MM.1S (cell line): ENCODE data around the gene GATAD2B.

Experiments
- DNase-seq: peaks from one replicate; pipeline ENCODE4 v3.0.0-alpha.2; 2015
- H2AFZ ChIP-seq: fragments of 300-600 bp; sonication (generic); 2 replicates; pipeline ENCODE4 v1.6.0; 2016; ENCODE audit warnings: antibody characterized with exemption, low read length
- H3F3A ChIP-seq: fragments of 300-600 bp; sonication (generic); 2 replicates; pipeline ENCODE4 v1.6.1; 2016; ENCODE audit warnings: mild to moderate bottlenecking, antibody characterized with exemption, low read length, moderate library complexity, mixed read lengths; ENCODE audit not compliant: insufficient read depth
- H3K27ac ChIP-seq: fragments of 300-600 bp; sonication (generic); 2 replicates; pipeline ENCODE4 v1.5.1; 2016; ENCODE audit warnings: mild to moderate bottlenecking, low read length
- H3K27me3 ChIP-seq: fragments of 300-600 bp; sonication (generic); replicated peaks from 2 replicates; pipeline ENCODE4 v1.6.0; 2016; ENCODE audit warnings: low read length; ENCODE audit not compliant: insufficient read depth
- H3K36me3 ChIP-seq: fragments of 300-600 bp; sonication (generic); replicated peaks from 2 replicates; pipeline ENCODE4 v1.6.1; 2016; ENCODE audit warnings: mild to moderate bottlenecking, low read length, mixed read lengths; ENCODE audit not compliant: insufficient read depth
- H3K4me1 ChIP-seq: fragments of 300-600 bp; sonication (generic); 2 replicates; pipeline ENCODE4 v1.6.1; 2016; ENCODE audit warnings: low read length, mixed read lengths
- H3K4me2 ChIP-seq: fragments of 300-600 bp; sonication (generic); 2 replicates; pipeline ENCODE4 v1.6.0; 2016; ENCODE audit warnings: low read depth, low read length
- H3K4me3 ChIP-seq: fragments of 300-600 bp; sonication (generic); 2 replicates; pipeline ENCODE4 v1.5.1; 2016; ENCODE audit warnings: low read length, mixed read lengths
- H3K79me2 ChIP-seq: fragments of 300-600 bp; sonication (generic); 2 replicates; pipeline ENCODE4 v1.6.1; 2016; ENCODE audit warnings: mixed run types, low read length, mixed read lengths
- H3K9ac ChIP-seq: fragments of 300-600 bp; sonication (generic); 2 replicates; pipeline ENCODE4 v1.6.1; 2016; ENCODE audit warnings: low read length, mixed read lengths
- H3K9me2 ChIP-seq: fragments of 300-600 bp; sonication (generic); replicated peaks from 2 replicates; pipeline ENCODE4 v1.6.1; 2016; ENCODE audit warnings: mild to moderate bottlenecking, low read length, mixed read lengths; ENCODE audit not compliant: insufficient read depth
- H3K9me3 ChIP-seq: fragments of 300-600 bp; sonication (generic); replicated peaks from 2 replicates; pipeline ENCODE4 v1.6.1; 2016; ENCODE audit warnings: mild to moderate bottlenecking, low read length, mixed read lengths; ENCODE audit not compliant: insufficient read depth
- H4K20me1 ChIP-seq: fragments of 300-600 bp; sonication (generic); 2 replicates; pipeline ENCODE4 v1.6.1; 2016; ENCODE audit warnings: mild to moderate bottlenecking, low read length, moderate library complexity, mixed read lengths; ENCODE audit not compliant: insufficient read depth
- EZH2 ChIP-seq: fragments of 300-600 bp; sonication (generic); optimal IDR thresholded peaks from 2 replicates; pipeline ENCODE3; 2017; ENCODE audit warnings: low read depth, mild to moderate bottlenecking, antibody characterized with exemption, low read length, mixed read lengths
- EZH2phosphoT487 ChIP-seq: fragments of 300-600 bp; sonication (generic); IDR thresholded peaks from 2 replicates; pipeline ENCODE4 v1.6.1; 2018; ENCODE audit warnings: antibody characterized with exemption, low read length
- TF ChIP-seq, protein P1 (sequence below): fragments of 300-600 bp; sonication (generic); IDR thresholded peaks from 2 replicates; pipeline ENCODE4 v1.5.1; 2016; ENCODE audit warnings: antibody characterized with exemption, low read length, mixed read lengths

The GATAD2B gene

DNA sequence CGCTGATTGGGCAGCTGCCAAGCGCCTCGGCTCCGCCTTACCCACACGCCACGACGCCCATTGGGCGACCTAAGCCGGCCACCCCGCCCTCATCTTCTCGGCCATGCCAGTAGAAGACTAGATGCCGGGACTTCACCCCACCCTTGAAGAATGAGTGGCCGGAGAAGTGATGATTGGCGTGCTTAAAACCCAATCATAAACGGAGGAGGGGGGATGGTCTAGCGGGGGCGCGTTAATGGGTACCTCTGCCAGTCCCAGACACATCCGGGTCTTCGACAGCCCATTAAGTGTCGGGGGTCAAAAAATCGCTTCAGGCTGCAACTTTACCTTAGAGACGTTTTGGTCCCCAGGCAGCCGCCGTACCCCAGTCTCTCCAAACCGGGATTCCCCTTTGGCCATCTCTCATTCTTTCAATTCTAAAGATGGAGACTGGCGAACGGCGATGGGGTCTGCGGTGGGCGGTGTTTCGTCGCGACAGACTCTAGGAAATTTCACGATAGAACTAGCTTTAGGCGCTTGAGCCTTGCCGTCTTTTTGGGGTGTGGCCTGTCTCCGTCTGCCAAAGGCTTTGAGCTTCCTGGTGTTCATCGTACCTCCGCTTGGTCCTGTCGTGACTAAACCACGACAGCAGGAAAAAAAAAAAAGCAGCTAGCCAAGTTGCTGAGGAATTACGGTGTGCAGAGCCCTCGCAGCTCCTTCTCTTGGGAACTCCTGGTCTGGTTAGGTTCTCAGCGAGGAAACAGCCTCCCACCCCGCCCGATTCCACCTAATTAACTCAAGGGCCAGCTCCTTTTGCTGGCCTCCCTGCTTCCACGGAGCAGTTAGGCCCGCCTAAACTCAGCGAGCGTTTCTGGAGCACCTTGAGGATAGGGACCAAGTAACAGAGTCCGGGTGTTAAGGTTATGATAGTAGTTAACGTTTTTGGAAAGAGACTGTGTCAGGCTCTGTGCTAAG lies at the start of gene GATAD2B:
TSS of gene GATAD2B (minus strand) at position 1 of the 954 bp plus-strand sequence. CDS start 94,625 bp downstream, outside the sequence.
- peak within 1 kb of the TSS; percentile 69 for H2AFZ ChIP-seq
- H3K9me2 ChIP-seq = no peaks in the 10 kb centered on the region
- TF ChIP-seq EZH2phosphoT487 = no peak
- TF ChIP-seq, protein P1, sequence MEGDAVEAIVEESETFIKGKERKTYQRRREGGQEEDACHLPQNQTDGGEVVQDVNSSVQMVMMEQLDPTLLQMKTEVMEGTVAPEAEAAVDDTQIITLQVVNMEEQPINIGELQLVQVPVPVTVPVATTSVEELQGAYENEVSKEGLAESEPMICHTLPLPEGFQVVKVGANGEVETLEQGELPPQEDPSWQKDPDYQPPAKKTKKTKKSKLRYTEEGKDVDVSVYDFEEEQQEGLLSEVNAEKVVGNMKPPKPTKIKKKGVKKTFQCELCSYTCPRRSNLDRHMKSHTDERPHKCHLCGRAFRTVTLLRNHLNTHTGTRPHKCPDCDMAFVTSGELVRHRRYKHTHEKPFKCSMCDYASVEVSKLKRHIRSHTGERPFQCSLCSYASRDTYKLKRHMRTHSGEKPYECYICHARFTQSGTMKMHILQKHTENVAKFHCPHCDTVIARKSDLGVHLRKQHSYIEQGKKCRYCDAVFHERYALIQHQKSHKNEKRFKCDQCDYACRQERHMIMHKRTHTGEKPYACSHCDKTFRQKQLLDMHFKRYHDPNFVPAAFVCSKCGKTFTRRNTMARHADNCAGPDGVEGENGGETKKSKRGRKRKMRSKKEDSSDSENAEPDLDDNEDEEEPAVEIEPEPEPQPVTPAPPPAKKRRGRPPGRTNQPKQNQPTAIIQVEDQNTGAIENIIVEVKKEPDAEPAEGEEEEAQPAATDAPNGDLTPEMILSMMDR = no peak
- TF ChIP-seq EZH2 = no peak
- H3K4me2 ChIP-seq = peak within 1 kb of the TSS; percentile 80
- peak; percentile 100 for DNase-seq
- H3K4me3 ChIP-seq = peak within 1 kb of the TSS; percentile 79
- H3K9me3 ChIP-seq = no peaks in the 10 kb centered on the region
- peak within 1 kb of the TSS; percentile 73 for H3K9ac ChIP-seq
- H3K36me3 ChIP-seq = no peaks in the 10 kb centered on the region
- H3K4me1 ChIP-seq = peaks cover 24% of the 10 kb centered on the region
- peaks cover 50% of the 10 kb centered on the region for H3K79me2 ChIP-seq
- peaks cover 32% of the 10 kb centered on the region for H3F3A ChIP-seq
- H3K27ac ChIP-seq = peak within 1 kb of the TSS; percentile 52; the same call in 1 of the 2 replicates
- H3K27me3 ChIP-seq = no peaks in the 10 kb centered on the region
- H4K20me1 ChIP-seq = peaks cover 23% of the 10 kb centered on the region

DNA sequence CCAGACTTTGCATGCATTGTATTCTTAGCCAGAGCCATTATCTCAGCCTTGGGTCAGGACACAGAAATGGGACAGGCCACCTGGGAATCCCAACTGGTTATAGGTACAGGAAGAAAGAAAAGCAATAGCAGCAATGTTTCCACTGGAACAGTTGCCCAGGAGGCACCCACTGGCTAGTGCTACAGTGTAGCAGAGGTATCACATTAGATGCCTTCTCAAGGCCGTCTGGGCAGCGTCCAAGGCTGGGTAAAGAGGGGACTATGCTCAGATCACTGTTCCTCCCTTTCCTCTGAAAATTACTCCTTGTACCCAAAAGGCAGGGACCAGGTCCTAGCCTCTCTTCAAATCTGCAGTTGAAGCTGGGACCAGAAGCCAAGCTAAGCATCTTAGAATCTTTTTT lies 47.6 kb upstream of the GATAD2B start:
- peaks cover 16% of the 10 kb centered on the region for H3K4me1 ChIP-seq

DNA sequence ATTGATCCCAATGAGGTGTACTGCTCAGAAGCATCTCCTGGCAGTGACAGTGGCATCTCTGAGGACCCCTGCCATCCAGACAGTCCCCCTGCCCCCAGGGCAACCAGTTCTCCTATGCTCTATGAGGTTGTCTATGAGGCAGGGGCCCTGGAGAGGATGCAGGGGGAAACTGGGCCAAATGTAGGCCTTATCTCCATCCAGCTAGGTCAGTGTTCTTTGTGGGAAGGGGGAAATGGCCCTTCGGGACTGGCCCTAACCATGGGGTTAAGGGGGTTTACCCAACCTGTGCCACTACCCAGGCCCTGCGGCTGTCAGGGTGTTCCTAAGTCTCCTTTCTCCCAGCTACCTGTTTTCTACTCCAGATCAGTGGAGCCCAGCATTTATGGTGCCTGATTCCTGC lies 46.2 kb upstream of the GATAD2B start:
- H3K36me3 ChIP-seq = peaks cover 2% of the 10 kb centered on the region; the same call in 1 of the 2 replicates
- TF ChIP-seq, protein P1 = no peak
- no peak for TF ChIP-seq EZH2phosphoT487
- no peak for TF ChIP-seq EZH2
- no peaks in the 10 kb centered on the region for H4K20me1 ChIP-seq
- H3F3A ChIP-seq = peaks cover 37% of the 10 kb centered on the region
- no peak for DNase-seq
- H3K27me3 ChIP-seq = no peaks in the 10 kb centered on the region
- no peak overlapping the region for H3K9ac ChIP-seq
- H3K79me2 ChIP-seq = peaks cover 21% of the 10 kb centered on the region
- H3K27ac ChIP-seq = no peak overlapping the region
- H3K4me3 ChIP-seq = no peak overlapping the region
- no peaks in the 10 kb centered on the region for H3K9me2 ChIP-seq
- H2AFZ ChIP-seq = no peak overlapping the region
- peaks cover 20% of the 10 kb centered on the region for H3K4me1 ChIP-seq
- H3K9me3 ChIP-seq = no peaks in the 10 kb centered on the region
- peak overlapping the region; percentile 98; the same call in 1 of the 2 replicates for H3K4me2 ChIP-seq

More for the DNA sequence above, 47.6 kb upstream of the GATAD2B start:
- DNase-seq = no peak
- Histone ChIP-seq H3K4me3 (no peak overlapping the region), H3K79me2 (peaks cover 21% of the 10 kb centered on the region), H3K9me2 (no peaks in the 10 kb centered on the region), H3K9me3 (no peaks in the 10 kb centered on the region), H3K36me3 (peaks cover 12% of the 10 kb centered on the region; the same call in 1 of the 2 replicates), H3F3A (peaks cover 32% of the 10 kb centered on the region), H2AFZ (no peak overlapping the region), H3K27ac (no peak overlapping the region), H3K9ac (no peak overlapping the region), H3K27me3 (no peaks in the 10 kb centered on the region), H4K20me1 (no peaks in the 10 kb centered on the region), H3K4me2 (no peak overlapping the region)
- TF ChIP-seq EZH2 = no peak
- TF ChIP-seq, protein P1 = no peak
- TF ChIP-seq EZH2phosphoT487 = no peak
